ENCODE data around the gene SRSF2. TPM values are rescaled to one million over a fixed set of nuclear protein-coding genes. Genes with fewer than 3 reads are reported as not detected.
"Not testable (repeated sequence)": the region's sequence is repeated elsewhere in the genome, so short reads cannot be mapped to it uniquely, and the experiment has no call there.

The SRSF2 gene
- total and polyA plus RNA-seq, 2 experiments from 2014 or later, result 123 to 165 TPM

GRCh38 chr17:76740329-76741118, 3.4 kb upstream of the SRSF2 start:
- Histone ChIP-seq H3K27me3 (replicated peaks; ENCODE audit: insufficient read depth) (no peaks in the 10 kb centered on the region), H4K20me1 (ENCODE audit: insufficient read depth) (peaks cover 6% of the 10 kb centered on the region; the same call in 1 of the 2 replicates), H3K27ac (no peak overlapping the region), H3K79me2 (ENCODE audit: insufficient read depth) (peaks cover 43% of the 10 kb centered on the region), H3K36me3 (ENCODE audit: low read depth) (peaks cover 20% of the 10 kb centered on the region), H3K9me3 (ENCODE audit: low read depth) (no peaks in the 10 kb centered on the region), H3K4me2 (ENCODE audit: unreplicated experiment) (no peak overlapping the region), H2AFZ (no peak overlapping the region), H3K9ac (no peak overlapping the region), H3K9me2 (ENCODE audit: insufficient read depth) (no peaks in the 10 kb centered on the region), H3K4me3 (no peak overlapping the region), H3K4me1 (ENCODE audit: insufficient read depth) (peaks cover 17% of the 10 kb centered on the region), H3F3A (ENCODE audit: insufficient read depth) (peaks cover 14% of the 10 kb centered on the region)
- WGBS, 2 experiments (ENCODE audit: low coverage in 1 of 2, low lambda C conversion rate in 2 of 2, missing lambda C conversion rate in 2 of 2), result 75 to 76% methylated on average over 5 of the region's 5 CpGs
- TF ChIP-seq EZH2phosphoT487 (IDR thresholded peaks at IDR 0.05; ENCODE audit: insufficient read depth, low read depth) (no peak), EZH2 (IDR thresholded peaks at IDR 0.05; ENCODE audit: insufficient read depth, poor library complexity, severe bottlenecking) (no peak)
- peak; percentile 25 for DNase-seq
- in situ Hi-C loops (cut with MboI), result no loop called here

GRCh38 chr17:76739568-76740115, 2.5 kb upstream of the SRSF2 start:
- H3K27ac ChIP-seq; DNase-seq; in situ Hi-C loops (cut with MboI); H3K27me3 ChIP-seq (replicated peaks; ENCODE audit: insufficient read depth); H2AFZ ChIP-seq; H3K9me2 ChIP-seq (ENCODE audit: insufficient read depth); H3K9me3 ChIP-seq (ENCODE audit: low read depth): not testable (repeated sequence)
- H3K4me1 ChIP-seq (ENCODE audit: insufficient read depth), result peaks cover 23% of the 10 kb centered on the region
- H3K4me3 ChIP-seq, result peak overlapping the region; percentile 98
- H3K4me2 ChIP-seq (ENCODE audit: unreplicated experiment), result peak overlapping the region; percentile 96
- peak overlapping the region; percentile 92; the same call in 1 of the 2 replicates for H3K9ac ChIP-seq
- peaks cover 15% of the 10 kb centered on the region; the same call in 1 of the 2 replicates for H4K20me1 ChIP-seq (ENCODE audit: insufficient read depth)
- H3K79me2 ChIP-seq (ENCODE audit: insufficient read depth), result peaks cover 52% of the 10 kb centered on the region
- peaks cover 21% of the 10 kb centered on the region for H3K36me3 ChIP-seq (ENCODE audit: low read depth)
- H3F3A ChIP-seq (ENCODE audit: insufficient read depth), result peaks cover 23% of the 10 kb centered on the region
- 86 to 88% methylated on average over 17 of the region's 17 CpGs for WGBS, 2 experiments (ENCODE audit: low coverage in 1 of 2, low lambda C conversion rate in 2 of 2, missing lambda C conversion rate in 2 of 2)

DNA sequence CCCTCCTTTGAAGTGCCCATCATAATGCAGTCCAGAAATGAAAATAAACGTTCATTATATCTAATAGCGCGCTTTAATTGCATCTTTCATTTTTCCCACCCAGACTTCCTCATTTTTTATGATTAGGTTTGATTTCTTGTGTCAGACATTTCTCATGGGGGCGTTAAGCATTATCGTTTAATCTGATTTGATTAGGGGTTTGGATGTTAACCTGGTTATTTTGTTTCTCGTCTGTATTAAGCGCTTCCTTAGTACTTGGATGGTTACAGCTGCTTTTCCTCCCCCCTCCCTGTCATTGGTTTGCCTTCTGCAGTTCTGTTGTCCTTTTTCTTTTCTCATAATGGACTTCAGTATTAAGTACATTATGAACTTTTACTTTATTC, 1.3 kb upstream of the SRSF2 start:
- Histone ChIP-seq H3K27me3 (replicated peaks; ENCODE audit: insufficient read depth) (no peaks in the 10 kb centered on the region), H3K9ac (peak overlapping the region; percentile 92), H3K4me2 (ENCODE audit: unreplicated experiment) (peak overlapping the region; percentile 96), H3K9me2 (ENCODE audit: insufficient read depth) (no peaks in the 10 kb centered on the region), H4K20me1 (ENCODE audit: insufficient read depth) (peaks cover 17% of the 10 kb centered on the region; the same call in 1 of the 2 replicates), H3K4me1 (ENCODE audit: insufficient read depth) (peaks cover 35% of the 10 kb centered on the region), H3K36me3 (ENCODE audit: low read depth) (peaks cover 27% of the 10 kb centered on the region), H2AFZ (peak overlapping the region; percentile 94), H3F3A (ENCODE audit: insufficient read depth) (peaks cover 34% of the 10 kb centered on the region), H3K4me3 (peak overlapping the region; percentile 98), H3K27ac (peak overlapping the region; percentile 91), H3K9me3 (ENCODE audit: low read depth) (no peaks in the 10 kb centered on the region), H3K79me2 (ENCODE audit: insufficient read depth) (peaks cover 64% of the 10 kb centered on the region)
- DNase-seq, result peak; percentile 45
- in situ Hi-C loops (cut with MboI), result no loop called here
- 1 to 3% methylated on average over 7 of the region's 7 CpGs for WGBS, 2 experiments (ENCODE audit: low coverage in 1 of 2, low lambda C conversion rate in 2 of 2, missing lambda C conversion rate in 2 of 2)
- TF ChIP-seq EZH2 (IDR thresholded peaks at IDR 0.05; ENCODE audit: insufficient read depth, poor library complexity, severe bottlenecking) (no peak), EZH2phosphoT487 (IDR thresholded peaks at IDR 0.05; ENCODE audit: insufficient read depth, low read depth) (no peak)

GRCh38 chr17:76737676-76738467, 741 bp upstream of the SRSF2 start, which contains the start of gene MFSD11:
Gene MFSD11, plus strand, starts transcription at chr17:76738119. Its CDS starts 234 bp downstream, at chr17:76738353.
- peak within 1 kb of the TSS; percentile 94 for H2AFZ ChIP-seq
- H3K9ac ChIP-seq, result peak within 1 kb of the TSS; percentile 96
- peaks cover 33% of the 10 kb centered on the region for H3K36me3 ChIP-seq (ENCODE audit: low read depth)
- H3K4me2 ChIP-seq (ENCODE audit: unreplicated experiment), result peak within 1 kb of the TSS; percentile 100
- peaks cover 41% of the 10 kb centered on the region for H3K4me1 ChIP-seq (ENCODE audit: insufficient read depth)
- 1 to 2% methylated on average over 53 to 54 of the region's 57 CpGs for WGBS, 2 experiments (ENCODE audit: low coverage in 1 of 2, low lambda C conversion rate in 2 of 2, missing lambda C conversion rate in 2 of 2)
- H3K27ac ChIP-seq, result peak within 1 kb of the TSS; percentile 91
- no peaks in the 10 kb centered on the region for H3K9me3 ChIP-seq (ENCODE audit: low read depth)
- H3F3A ChIP-seq (ENCODE audit: insufficient read depth), result peaks cover 40% of the 10 kb centered on the region
- peak within 1 kb of the TSS; percentile 98 for H3K4me3 ChIP-seq
- peaks cover 70% of the 10 kb centered on the region for H3K79me2 ChIP-seq (ENCODE audit: insufficient read depth)
- TF ChIP-seq EZH2phosphoT487 (IDR thresholded peaks at IDR 0.05; ENCODE audit: insufficient read depth, low read depth), result no peak
- TF ChIP-seq EZH2 (IDR thresholded peaks at IDR 0.05; ENCODE audit: insufficient read depth, poor library complexity, severe bottlenecking), result no peak
- H3K9me2 ChIP-seq (ENCODE audit: insufficient read depth), result no peaks in the 10 kb centered on the region
- in situ Hi-C loops (cut with MboI), result no loop called here
- peaks cover 17% of the 10 kb centered on the region; the same call in 1 of the 2 replicates for H4K20me1 ChIP-seq (ENCODE audit: insufficient read depth)
- H3K27me3 ChIP-seq (replicated peaks; ENCODE audit: insufficient read depth), result no peaks in the 10 kb centered on the region
- peak; percentile 97 for DNase-seq
